ENCODE measurements around the gene ELF1. TPM values are rescaled to one million over a fixed set of nuclear protein-coding genes. Genes with fewer than 3 reads are reported as not detected.

ELF1 gene
- polyA plus RNA-seq, 1 of the 3 experiments (the other 2 are of a cell fraction), result 11.1 TPM

DNA sequence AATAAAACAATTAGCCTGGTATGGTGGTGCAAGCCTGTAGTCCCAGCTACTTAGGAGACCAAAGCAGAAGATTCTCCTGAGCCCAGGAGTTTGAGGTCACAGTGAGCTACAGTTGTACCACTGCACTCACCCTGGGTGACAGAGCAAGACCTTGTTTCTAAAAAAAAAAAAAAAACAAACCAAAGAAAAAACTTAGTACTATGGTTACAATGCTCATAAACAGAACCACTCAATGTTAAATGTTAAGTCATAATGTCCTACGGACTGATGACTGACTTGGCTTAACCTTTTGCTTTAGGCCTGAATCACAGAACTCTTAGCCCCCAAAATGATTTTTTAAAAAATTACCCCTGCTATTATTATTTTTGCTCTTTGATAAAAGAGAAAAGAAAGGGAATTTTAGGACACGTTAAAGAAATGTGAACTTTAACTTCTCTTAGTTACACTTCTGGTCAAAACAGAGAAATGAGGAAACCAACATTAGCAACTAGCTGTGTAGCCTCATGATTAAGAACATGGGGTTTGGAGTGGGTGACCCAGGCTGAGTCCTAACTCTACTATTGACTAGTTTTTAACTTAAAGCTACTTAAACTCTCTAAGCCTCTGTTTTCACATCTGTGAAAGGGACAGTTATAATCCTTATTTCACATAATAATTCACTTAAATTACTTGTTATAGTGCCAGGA is 13.7 kb upstream of the ELF1 start:
- H3K4me2 ChIP-seq, result no peak overlapping the region
- POLR2A ChIA-PET, result no interaction called here
- H3K36me3 ChIP-seq (replicated peaks in 1 of 2; ENCODE audit: control insufficient read depth in 1 of 2, insufficient read depth in 2 of 2, low read length in 1 of 2), result peaks cover 0 to 4% of the 10 kb centered on the region in 2 experiments
- H4K20me1 ChIP-seq (ENCODE audit: insufficient read depth), result peaks cover 10% of the 10 kb centered on the region
- CTCF ChIA-PET, result interaction anchor here (0.7 kb wide), 1 partner anchor 1828 kb away, joined by 3 read pairs; no protein-coding TSS in a partner anchor
- H2AFZ ChIP-seq (ENCODE audit: low read depth), result no peak overlapping the region
- no peak overlapping the region for H3K4me3 ChIP-seq (ENCODE audit: low read depth in 2 of 2, low read length in 1 of 2)
- H3K9ac ChIP-seq, result no peak overlapping the region
- no peaks in the 10 kb centered on the region for H3K9me3 ChIP-seq
- H3K9me2 ChIP-seq, result no peaks in the 10 kb centered on the region
- TF ChIP-seq SMC3 (IDR thresholded peaks at IDR 0.05; ENCODE audit: low read depth, low read length), result no peak
- no peak overlapping the region for H3K27ac ChIP-seq (ENCODE audit: low read depth in 2 of 2, low read length in 1 of 2)
- H3K27me3 ChIP-seq (ENCODE audit: insufficient read depth), result no peaks in the 10 kb centered on the region
- H3K79me2 ChIP-seq (ENCODE audit: insufficient read depth), result peaks cover 59% of the 10 kb centered on the region
- 84% methylated on average over 2 of the region's 2 CpGs for WGBS (ENCODE audit: low lambda C conversion rate)
- H3F3A ChIP-seq (replicated peaks; ENCODE audit: insufficient read depth), result no peaks in the 10 kb centered on the region
- no peaks in the 10 kb centered on the region for H3K4me1 ChIP-seq (ENCODE audit: control insufficient read depth in 1 of 2, insufficient read depth in 2 of 2, low read depth in 1 of 2, low read length in 1 of 2)
- DNase-seq, result no peak

- H3K36me3 ChIP-seq (replicated peaks in 1 of 2; ENCODE audit: control insufficient read depth in 1 of 2, insufficient read depth in 2 of 2, low read length in 1 of 2), result peaks cover 0 to 3% of the 10 kb centered on the region in 2 experiments
- H3K79me2 ChIP-seq (ENCODE audit: insufficient read depth), result peaks cover 34% of the 10 kb centered on the region; the same call in 1 of the 2 replicates
- no peak overlapping the region for H2AFZ ChIP-seq (ENCODE audit: low read depth)
- no peaks in the 10 kb centered on the region for H3K4me1 ChIP-seq (ENCODE audit: control insufficient read depth in 1 of 2, insufficient read depth in 2 of 2, low read depth in 1 of 2, low read length in 1 of 2)
- ChIA-PET CTCF (interaction anchor here (2.3 kb wide), 1 partner anchor 25 kb away, joined by 7 read pairs; no protein-coding TSS in a partner anchor), POLR2A (no interaction called here)
- H3K9ac ChIP-seq, result no peak overlapping the region
- 0 out of 2 replicates have a peak, but pooled peaks cover 6% of the 10 kb centered on the region for H4K20me1 ChIP-seq (ENCODE audit: insufficient read depth)
- DNase-seq, result no peak
- no peak overlapping the region for H3K4me3 ChIP-seq (ENCODE audit: low read depth in 2 of 2, low read length in 1 of 2)
- TF ChIP-seq, protein P1, sequence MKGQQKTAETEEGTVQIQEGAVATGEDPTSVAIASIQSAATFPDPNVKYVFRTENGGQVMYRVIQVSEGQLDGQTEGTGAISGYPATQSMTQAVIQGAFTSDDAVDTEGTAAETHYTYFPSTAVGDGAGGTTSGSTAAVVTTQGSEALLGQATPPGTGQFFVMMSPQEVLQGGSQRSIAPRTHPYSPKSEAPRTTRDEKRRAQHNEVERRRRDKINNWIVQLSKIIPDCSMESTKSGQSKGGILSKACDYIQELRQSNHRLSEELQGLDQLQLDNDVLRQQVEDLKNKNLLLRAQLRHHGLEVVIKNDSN (IDR thresholded peaks at IDR 0.05; ENCODE audit: borderline replicate concordance, low read depth), result no peak
- no peak for TF ChIP-seq MXI1 (IDR thresholded peaks at IDR 0.05; ENCODE audit: low read depth, low read length)
- peak; percentile 36 for TF ChIP-seq RAD21 (IDR thresholded peaks at IDR 0.05; ENCODE audit: low read length)
- H3F3A ChIP-seq (replicated peaks; ENCODE audit: insufficient read depth), result no peaks in the 10 kb centered on the region
- no peaks in the 10 kb centered on the region for H3K9me2 ChIP-seq
- no peaks in the 10 kb centered on the region for H3K9me3 ChIP-seq
- no peak overlapping the region for H3K27ac ChIP-seq (ENCODE audit: low read depth in 2 of 2, low read length in 1 of 2)
- H3K4me2 ChIP-seq, result no peak overlapping the region
- H3K27me3 ChIP-seq (ENCODE audit: insufficient read depth), result no peaks in the 10 kb centered on the region
- WGBS (ENCODE audit: low lambda C conversion rate), result 92% methylated on average over 1 of the region's 2 CpGs
These were observed 10.5 kb upstream of the ELF1 start for GRCh38 chr13:41029629-41030028.

- H4K20me1 ChIP-seq (ENCODE audit: insufficient read depth), result 0 out of 2 replicates have a peak, but pooled peaks cover 2% of the 10 kb centered on the region
- H3K9ac ChIP-seq, result no peak overlapping the region
- H2AFZ ChIP-seq (ENCODE audit: low read depth), result no peak overlapping the region
- no peaks in the 10 kb centered on the region for H3K9me3 ChIP-seq
- WGBS (ENCODE audit: low lambda C conversion rate), result 88% methylated on average over 2 of the region's 2 CpGs
- H3K79me2 ChIP-seq (ENCODE audit: insufficient read depth), result peaks cover 29% of the 10 kb centered on the region; the same call in 1 of the 2 replicates
- H3K4me3 ChIP-seq (ENCODE audit: low read depth in 2 of 2, low read length in 1 of 2), result no peak overlapping the region
- ChIA-PET POLR2A (no interaction called here), CTCF (interaction anchor here (1.0 to 2.3 kb wide), 2 partner anchors 19 to 26 kb away, joined by 3 to 7 read pairs; no protein-coding TSS in a partner anchor)
- no peak for DNase-seq
- TF ChIP-seq USF2 (IDR thresholded peaks at IDR 0.05; ENCODE audit: borderline replicate concordance, low read depth, low read length) (no peak), RCOR1 (IDR thresholded peaks at IDR 0.05; ENCODE audit: low read length) (no peak)
- no peak overlapping the region for H3K27ac ChIP-seq (ENCODE audit: low read depth in 2 of 2, low read length in 1 of 2)
- no peaks in the 10 kb centered on the region for H3F3A ChIP-seq (replicated peaks; ENCODE audit: insufficient read depth)
- peaks cover 0 to 3% of the 10 kb centered on the region in 2 experiments for H3K36me3 ChIP-seq (replicated peaks in 1 of 2; ENCODE audit: control insufficient read depth in 1 of 2, insufficient read depth in 2 of 2, low read length in 1 of 2)
- no peak overlapping the region for H3K4me2 ChIP-seq
- no peaks in the 10 kb centered on the region for H3K27me3 ChIP-seq (ENCODE audit: insufficient read depth)
- H3K4me1 ChIP-seq (ENCODE audit: control insufficient read depth in 1 of 2, insufficient read depth in 2 of 2, low read depth in 1 of 2, low read length in 1 of 2), result no peaks in the 10 kb centered on the region
- H3K9me2 ChIP-seq, result no peaks in the 10 kb centered on the region
These were observed 8.9 kb upstream of the ELF1 start for GRCh38 chr13:41028051-41028450.

All from SK-N-SH (cell line).